ENCODE results near the gene SRSF7. TPM values are rescaled to one million over a fixed set of nuclear protein-coding genes. Genes with fewer than 3 reads are reported as not detected.
A peak's percentile ranks its signal among the peaks of the same experiment; 100 is the strongest.
"Not testable (repeated sequence)": the region's sequence is repeated elsewhere in the genome, so short reads cannot be mapped to it uniquely, and the experiment has no call there.

SRSF7 gene
- total and polyA plus RNA-seq, 5 experiments from 2014 or later: 164 to 291 (median 172) TPM

GRCh38 chr2:38722271-38723061, 28.7 kb downstream of the SRSF7 start:
- ATAC-seq: peak; percentile 50 to 72
- H3K9me3 Mint-ChIP-seq: peaks cover 0 to 3% (median 0%) of the 10 kb centered on the region in 9 donors
- H3K36me3 Mint-ChIP-seq: peaks cover 0 to 8% (median 6%) of the 10 kb centered on the region in 3 donors
- H3K27me3 Mint-ChIP-seq: no peaks in the 10 kb centered on the region
- H3K27ac Mint-ChIP-seq: peak overlapping the region in 7 of 10 donors; percentile 18 to 80 (median 54)
- POLR2A ChIA-PET: interaction anchor here (1.3 to 1.9 kb wide), 2 partner anchors 29 to 141 kb away, joined by 4 to 7 read pairs; partner anchors contain the start of gene SRSF7
- peaks cover 10 to 26% (median 23%) of the 10 kb centered on the region in 4 donors for H3K4me1 Mint-ChIP-seq
- DNase-seq: no peak
- peak overlapping the region in 7 of 10 donors; percentile 2 to 57 (median 26) for H3K4me3 Mint-ChIP-seq

GRCh38 chr2:38720613-38721241, 30.4 kb downstream of the SRSF7 start:
- Mint-ChIP-seq H3K4me1 (peaks cover 10 to 25% (median 23%) of the 10 kb centered on the region in 4 donors), H3K4me3 (no peak overlapping the region), H3K9me3 (peaks cover 0 to 3% (median 0%) of the 10 kb centered on the region in 9 donors), H3K36me3 (peaks cover 0 to 12% (median 12%) of the 10 kb centered on the region in 3 donors), H3K27ac (peak overlapping the region in 4 of 10 donors; percentile 16 to 61 (median 40)), H3K27me3 (no peaks in the 10 kb centered on the region)
- ATAC-seq (no peak), DNase-seq (no peak)
- POLR2A ChIA-PET: no interaction called here

- H3K4me1 Mint-ChIP-seq: peaks cover 10 to 26% (median 23%) of the 10 kb centered on the region in 4 donors
- peaks cover 0 to 3% (median 0%) of the 10 kb centered on the region in 9 donors for H3K9me3 Mint-ChIP-seq
- peaks cover 0 to 19% (median 12%) of the 10 kb centered on the region in 3 donors for H3K36me3 Mint-ChIP-seq
- H3K27ac Mint-ChIP-seq: no peak overlapping the region
- no peaks in the 10 kb centered on the region for H3K27me3 Mint-ChIP-seq
- DNase-seq (no peak), ATAC-seq (no peak)
- POLR2A ChIA-PET: no interaction called here
- H3K4me3 Mint-ChIP-seq: no peak overlapping the region
Measured at GRCh38 chr2:38719706-38720105, 31.5 kb downstream of the SRSF7 start.

GRCh38 chr2:38718601-38719000, 32.6 kb downstream of the SRSF7 start:
- Mint-ChIP-seq H3K4me1 (peaks cover 12 to 26% (median 23%) of the 10 kb centered on the region in 4 donors), H3K27ac (no peak overlapping the region), H3K36me3 (peaks cover 0 to 22% (median 12%) of the 10 kb centered on the region in 3 donors), H3K27me3 (no peaks in the 10 kb centered on the region), H3K9me3 (peaks cover 0 to 3% (median 0%) of the 10 kb centered on the region in 9 donors), H3K4me3 (no peak overlapping the region)
- POLR2A ChIA-PET: no interaction called here
- no peak for DNase-seq
- no peak for ATAC-seq

- Mint-ChIP-seq H3K27ac (no peak overlapping the region), H3K27me3 (no peaks in the 10 kb centered on the region), H3K4me1 (peaks cover 6 to 12% (median 8%) of the 10 kb centered on the region in 4 donors), H3K4me3 (no peak overlapping the region), H3K36me3 (peaks cover 9 to 25% (median 13%) of the 10 kb centered on the region in 3 donors), H3K9me3 (peaks cover 0 to 8% (median 0%) of the 10 kb centered on the region in 9 donors)
- no peak for DNase-seq
- no peak for ATAC-seq
- POLR2A ChIA-PET: no interaction called here
Measured at GRCh38 chr2:38716185-38716584, 35.0 kb downstream of the SRSF7 start.

- H3K9me3 Mint-ChIP-seq, H3K4me3 Mint-ChIP-seq, H3K27me3 Mint-ChIP-seq, H3K27ac Mint-ChIP-seq, ATAC-seq, DNase-seq, POLR2A ChIA-PET: not testable (repeated sequence)
- peaks cover 7 to 15% (median 11%) of the 10 kb centered on the region in 4 donors for H3K4me1 Mint-ChIP-seq
- H3K36me3 Mint-ChIP-seq: peaks cover 5 to 22% (median 9%) of the 10 kb centered on the region in 3 donors
Measured at GRCh38 chr2:38714941-38715340, 36.2 kb downstream of the SRSF7 start.

- POLR2A ChIA-PET: interaction anchor here (0.6 kb wide), 1 partner anchor 117 kb away, joined by 3 read pairs; no protein-coding TSS in a partner anchor
- no peak overlapping the region for H3K27ac Mint-ChIP-seq
- DNase-seq: no peak
Measured at GRCh38 chr2:38713338-38713737, 37.8 kb downstream of the SRSF7 start.

GRCh38 chr2:38712871-38713270, 38.3 kb downstream of the SRSF7 start:
- H3K9me3 Mint-ChIP-seq: peaks cover 0 to 6% (median 0%) of the 10 kb centered on the region in 9 donors
- no peak overlapping the region for H3K27ac Mint-ChIP-seq
- ATAC-seq (no peak), DNase-seq (no peak)
- POLR2A ChIA-PET: no interaction called here
- peaks cover 19 to 32% (median 28%) of the 10 kb centered on the region in 4 donors for H3K4me1 Mint-ChIP-seq
- H3K4me3 Mint-ChIP-seq: no peak overlapping the region
- peaks cover 5 to 21% (median 9%) of the 10 kb centered on the region in 3 donors for H3K36me3 Mint-ChIP-seq
- H3K27me3 Mint-ChIP-seq: no peaks in the 10 kb centered on the region

More at GRCh38 chr2:38713338-38713737, 37.8 kb downstream of the SRSF7 start:
- H3K36me3 Mint-ChIP-seq: peaks cover 5 to 23% (median 9%) of the 10 kb centered on the region in 3 donors
- H3K4me3 Mint-ChIP-seq: no peak overlapping the region
- H3K9me3 Mint-ChIP-seq: peaks cover 0 to 6% (median 0%) of the 10 kb centered on the region in 9 donors
- H3K27me3 Mint-ChIP-seq: no peaks in the 10 kb centered on the region
- ATAC-seq: no peak
- peaks cover 19 to 31% (median 27%) of the 10 kb centered on the region in 4 donors for H3K4me1 Mint-ChIP-seq

- POLR2A ChIA-PET: no interaction called here
- no peak for ATAC-seq
- H3K4me1 Mint-ChIP-seq: peaks cover 19 to 32% (median 30%) of the 10 kb centered on the region in 4 donors
- H3K4me3 Mint-ChIP-seq: no peak overlapping the region
- DNase-seq: no peak
- peaks cover 5 to 21% (median 9%) of the 10 kb centered on the region in 3 donors for H3K36me3 Mint-ChIP-seq
- peaks cover 0 to 6% (median 0%) of the 10 kb centered on the region in 9 donors for H3K9me3 Mint-ChIP-seq
- H3K27ac Mint-ChIP-seq: no peak overlapping the region
- H3K27me3 Mint-ChIP-seq: no peaks in the 10 kb centered on the region
Measured at GRCh38 chr2:38712413-38712812, 38.7 kb downstream of the SRSF7 start.

GRCh38 chr2:38711558-38711957, 39.6 kb downstream of the SRSF7 start:
- Mint-ChIP-seq H3K4me1 (peaks cover 25 to 39% (median 33%) of the 10 kb centered on the region in 4 donors), H3K27me3 (no peaks in the 10 kb centered on the region), H3K36me3 (peaks cover 5 to 21% (median 9%) of the 10 kb centered on the region in 3 donors), H3K27ac (peak overlapping the region in 4 of 10 donors; percentile 1 to 58 (median 30)), H3K4me3 (peak overlapping the region in 1 of 10 donors; percentile 5), H3K9me3 (peaks cover 0 to 6% (median 0%) of the 10 kb centered on the region in 9 donors)
- no peak for ATAC-seq
- no peak for DNase-seq
- POLR2A ChIA-PET: no interaction called here

GRCh38 chr2:38709567-38710194, 41.5 kb downstream of the SRSF7 start:
- H3K9me3 Mint-ChIP-seq: peaks cover 0 to 6% (median 0%) of the 10 kb centered on the region in 9 donors
- DNase-seq (peak in 7 of 10 donors; percentile 18 to 77 (median 34)), ATAC-seq (peak; percentile 80 to 89)
- H3K27me3 Mint-ChIP-seq: no peaks in the 10 kb centered on the region
- peak overlapping the region; percentile 50 to 79 (median 66) for H3K4me3 Mint-ChIP-seq
- POLR2A ChIA-PET: interaction anchor here (0.7 to 1.5 kb wide), 4 partner anchors 41 to 1110 kb away, joined by 3 to 4 read pairs (median 4); partner anchors contain the start of genes GALM and SRSF7
- peaks cover 28 to 39% (median 32%) of the 10 kb centered on the region in 4 donors for H3K4me1 Mint-ChIP-seq
- H3K36me3 Mint-ChIP-seq: peaks cover 2 to 10% (median 9%) of the 10 kb centered on the region in 3 donors
- peak overlapping the region; percentile 59 to 93 (median 84) for H3K27ac Mint-ChIP-seq
